ENCODE data around the gene BCR. TPM values are rescaled to one million over a fixed set of nuclear protein-coding genes. Genes with fewer than 3 reads are reported as not detected.

Gene BCR
- total RNA-seq, 2 experiments from 2014 or later = 42.2 to 51.3 TPM

GRCh38 chr22:23197836-23198235, 17.5 kb downstream of the BCR start:
- no peak for DNase-seq (ENCODE audit: low spot score)
- Histone ChIP-seq H4K20me1 (ENCODE audit: insufficient read depth, low read length) (no peaks in the 10 kb centered on the region), H3K9me2 (ENCODE audit: insufficient read depth, low read length) (no peaks in the 10 kb centered on the region), H3K4me2 (ENCODE audit: low read length) (no peak overlapping the region), H3K79me2 (ENCODE audit: insufficient read depth, low read depth, low read length) (peaks cover 13% of the 10 kb centered on the region; the same call in 1 of the 2 replicates), H3K27ac (ENCODE audit: low read depth, low read length, poor library complexity, severe bottlenecking) (no peak overlapping the region), H3K4me1 (ENCODE audit: insufficient read depth, low read length, poor library complexity, severe bottlenecking) (no peaks in the 10 kb centered on the region), H3K4me3 (ENCODE audit: low read depth, low read length, poor library complexity, severe bottlenecking) (no peak overlapping the region), H3K9me3 (ENCODE audit: low read length) (no peaks in the 10 kb centered on the region), H3K36me3 (ENCODE audit: insufficient read depth, low read length) (peaks cover 25% of the 10 kb centered on the region; the same call in 1 of the 2 replicates), H2AFZ (ENCODE audit: low read length) (no peak overlapping the region)
- intact Hi-C loops (cut with micrococcal nuclease; ENCODE audit: unreplicated experiment) = no loop called here
- TF ChIP-seq, protein P1, sequence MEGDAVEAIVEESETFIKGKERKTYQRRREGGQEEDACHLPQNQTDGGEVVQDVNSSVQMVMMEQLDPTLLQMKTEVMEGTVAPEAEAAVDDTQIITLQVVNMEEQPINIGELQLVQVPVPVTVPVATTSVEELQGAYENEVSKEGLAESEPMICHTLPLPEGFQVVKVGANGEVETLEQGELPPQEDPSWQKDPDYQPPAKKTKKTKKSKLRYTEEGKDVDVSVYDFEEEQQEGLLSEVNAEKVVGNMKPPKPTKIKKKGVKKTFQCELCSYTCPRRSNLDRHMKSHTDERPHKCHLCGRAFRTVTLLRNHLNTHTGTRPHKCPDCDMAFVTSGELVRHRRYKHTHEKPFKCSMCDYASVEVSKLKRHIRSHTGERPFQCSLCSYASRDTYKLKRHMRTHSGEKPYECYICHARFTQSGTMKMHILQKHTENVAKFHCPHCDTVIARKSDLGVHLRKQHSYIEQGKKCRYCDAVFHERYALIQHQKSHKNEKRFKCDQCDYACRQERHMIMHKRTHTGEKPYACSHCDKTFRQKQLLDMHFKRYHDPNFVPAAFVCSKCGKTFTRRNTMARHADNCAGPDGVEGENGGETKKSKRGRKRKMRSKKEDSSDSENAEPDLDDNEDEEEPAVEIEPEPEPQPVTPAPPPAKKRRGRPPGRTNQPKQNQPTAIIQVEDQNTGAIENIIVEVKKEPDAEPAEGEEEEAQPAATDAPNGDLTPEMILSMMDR (conservative IDR thresholded peaks at IDR 0.05; ENCODE audit: low read length) = no peak
- no peak for TF ChIP-seq EZH2phosphoT487 (IDR thresholded peaks at IDR 0.05; ENCODE audit: borderline replicate concordance, low read depth, low read length)
- BruUV-seq (replicated peaks) = no TSS peak
- ChIA-PET POLR2A (no interaction called here), CTCF (ENCODE audit: unreplicated experiment) (no interaction called here)

- H3K36me3 ChIP-seq (ENCODE audit: insufficient read depth, low read length) = peaks cover 27% of the 10 kb centered on the region; the same call in 1 of the 2 replicates
- H4K20me1 ChIP-seq (ENCODE audit: insufficient read depth, low read length) = 0 out of 2 replicates have a peak, but pooled peaks cover 6% of the 10 kb centered on the region
- H3K4me3 ChIP-seq (ENCODE audit: low read depth, low read length, poor library complexity, severe bottlenecking) = no peak overlapping the region
- no peaks in the 10 kb centered on the region for H3K9me3 ChIP-seq (ENCODE audit: low read length)
- H3K27ac ChIP-seq (ENCODE audit: low read depth, low read length, poor library complexity, severe bottlenecking) = no peak overlapping the region
- H3K79me2 ChIP-seq (ENCODE audit: insufficient read depth, low read depth, low read length) = peaks cover 5% of the 10 kb centered on the region; the same call in 1 of the 2 replicates
- POLR2A ChIA-PET = no interaction called here
- H3K9me2 ChIP-seq (ENCODE audit: insufficient read depth, low read length) = no peaks in the 10 kb centered on the region
- no peak for DNase-seq (ENCODE audit: low spot score)
- TF ChIP-seq, protein P1 (conservative IDR thresholded peaks at IDR 0.05; ENCODE audit: low read length) = no peak
- TF ChIP-seq EZH2phosphoT487 (IDR thresholded peaks at IDR 0.05; ENCODE audit: borderline replicate concordance, low read depth, low read length) = no peak
- no TSS peak for BruUV-seq (replicated peaks)
- intact Hi-C loops (cut with micrococcal nuclease; ENCODE audit: unreplicated experiment) = no loop called here
- no peak overlapping the region for H3K4me2 ChIP-seq (ENCODE audit: low read length)
- H2AFZ ChIP-seq (ENCODE audit: low read length) = no peak overlapping the region
- CTCF ChIA-PET (ENCODE audit: unreplicated experiment) = no interaction called here
- no peaks in the 10 kb centered on the region for H3K4me1 ChIP-seq (ENCODE audit: insufficient read depth, low read length, poor library complexity, severe bottlenecking)
Observed at GRCh38 chr22:23199159-23199558, 18.9 kb downstream of the BCR start.

DNA sequence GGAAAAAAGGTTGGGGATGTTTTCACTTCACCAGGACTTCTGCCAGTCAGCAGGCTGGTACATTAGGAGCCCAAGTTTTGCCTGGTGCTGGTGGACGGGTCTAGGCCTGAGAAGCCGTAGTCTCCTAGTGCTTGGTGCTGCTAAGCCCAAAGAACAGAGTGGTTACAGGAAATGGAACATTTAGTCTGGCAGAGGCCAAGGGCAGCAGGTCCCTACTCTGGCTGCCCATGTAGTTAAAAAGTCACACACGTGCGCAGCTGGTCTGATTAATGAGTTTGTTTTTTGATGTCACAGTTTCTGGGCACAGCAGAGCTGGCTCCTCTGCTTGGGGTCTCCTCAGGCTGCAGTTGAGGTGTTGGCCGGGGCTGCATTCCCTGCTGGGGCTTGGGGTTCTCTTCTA, 20.6 kb downstream of the BCR start:
- no peak overlapping the region for H2AFZ ChIP-seq (ENCODE audit: low read length)
- TF ChIP-seq, protein P1 (conservative IDR thresholded peaks at IDR 0.05; ENCODE audit: low read length) = no peak
- TF ChIP-seq EZH2phosphoT487 (IDR thresholded peaks at IDR 0.05; ENCODE audit: borderline replicate concordance, low read depth, low read length) = no peak
- DNase-seq (ENCODE audit: low spot score) = no peak
- ChIA-PET POLR2A (no interaction called here), CTCF (ENCODE audit: unreplicated experiment) (no interaction called here)
- no peaks in the 10 kb centered on the region for H3K9me3 ChIP-seq (ENCODE audit: low read length)
- no peaks in the 10 kb centered on the region for H3K9me2 ChIP-seq (ENCODE audit: insufficient read depth, low read length)
- peaks cover 35% of the 10 kb centered on the region for H3K36me3 ChIP-seq (ENCODE audit: insufficient read depth, low read length)
- 0 out of 2 replicates have a peak, but pooled peaks cover 6% of the 10 kb centered on the region for H4K20me1 ChIP-seq (ENCODE audit: insufficient read depth, low read length)
- H3K4me2 ChIP-seq (ENCODE audit: low read length) = no peak overlapping the region; the same call in 1 of the 2 replicates
- no peak overlapping the region for H3K27ac ChIP-seq (ENCODE audit: low read depth, low read length, poor library complexity, severe bottlenecking)
- H3K4me3 ChIP-seq (ENCODE audit: low read depth, low read length, poor library complexity, severe bottlenecking) = no peak overlapping the region
- H3K4me1 ChIP-seq (ENCODE audit: insufficient read depth, low read length, poor library complexity, severe bottlenecking) = peaks cover 8% of the 10 kb centered on the region
- intact Hi-C loops (cut with micrococcal nuclease; ENCODE audit: unreplicated experiment) = no loop called here
- peaks cover 5% of the 10 kb centered on the region; the same call in 1 of the 2 replicates for H3K79me2 ChIP-seq (ENCODE audit: insufficient read depth, low read depth, low read length)
- BruUV-seq (replicated peaks) = no TSS peak
